GM12865 (cell line): ENCODE results near the gene TAS2R19.
"Not testable (repeated sequence)": the region's sequence is repeated elsewhere in the genome, so short reads cannot be mapped to it uniquely, and the experiment has no call there.

Experiments
- DNase-seq: peaks from one replicate; pipeline ENCODE4 v3.0.0; 2010; ENCODE audit warnings: low read depth
- H3K4me3 ChIP-seq: 2 replicates; pipeline ENCODE4 v1.5.1; 2011; ENCODE audit warnings: mild to moderate bottlenecking, low read depth, low read length, control low read depth
- CTCF ChIP-seq: IDR thresholded peaks from 2 replicates; pipeline ENCODE4 v1.5.1; 2011; ENCODE audit warnings: low read length, control low read depth, low read depth, inconsistent platforms; ENCODE audit not compliant: insufficient read depth; ENCODE audit errors: missing control alignments

The TAS2R19 gene

DNA sequence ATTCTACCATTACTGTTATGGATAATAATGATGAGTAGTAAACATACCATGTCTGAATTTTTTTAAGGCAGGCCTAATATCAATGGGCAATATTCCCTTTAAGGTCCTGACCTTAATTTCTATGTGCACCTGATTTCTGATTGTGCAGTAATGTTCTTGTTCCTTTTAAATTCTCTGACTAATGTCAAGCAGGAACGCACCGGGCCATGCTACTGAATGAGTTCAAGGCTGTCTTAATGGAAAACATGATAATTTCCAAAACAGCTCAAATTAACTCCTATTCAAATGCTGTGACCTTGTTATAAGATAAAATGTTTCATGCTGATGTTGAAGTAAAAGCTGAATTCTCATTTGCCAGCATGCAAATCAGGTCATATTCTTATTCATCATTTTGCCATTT, 32.9 kb upstream of the TAS2R19 start:
- no peak overlapping the region for H3K4me3 ChIP-seq
- TF ChIP-seq CTCF = no peak
- DNase-seq = no peak

- not testable (repeated sequence) for H3K4me3 ChIP-seq, DNase-seq
Measured at GRCh38 chr12:11049806-11050531, 27.5 kb upstream of the TAS2R19 start.

DNA sequence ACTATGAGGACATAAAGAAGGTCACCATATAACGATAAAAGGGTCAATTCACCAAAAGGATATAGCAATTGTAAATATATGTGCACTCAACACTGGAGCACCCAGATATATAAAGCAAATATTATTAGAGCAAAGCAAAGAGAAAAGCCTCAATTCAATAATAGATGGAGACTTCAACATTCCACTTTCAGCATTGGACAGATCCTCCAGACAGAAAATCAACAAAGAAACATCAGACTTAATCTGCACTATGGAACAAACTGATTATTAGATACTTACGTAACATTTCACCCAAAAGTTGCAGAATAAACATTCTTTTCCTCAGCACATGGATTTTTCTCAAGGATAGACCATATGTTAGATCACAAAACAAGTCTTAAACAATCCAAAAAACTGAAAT, 18.9 kb upstream of the TAS2R19 start:
- not testable (repeated sequence) for DNase-seq, H3K4me3 ChIP-seq

GRCh38 chr12:11040162-11040561, 17.7 kb upstream of the TAS2R19 start:
- no peak overlapping the region for H3K4me3 ChIP-seq
- no peak for TF ChIP-seq CTCF

GRCh38 chr12:11039171-11039570, 16.8 kb upstream of the TAS2R19 start:
- TF ChIP-seq CTCF = no peak
- H3K4me3 ChIP-seq = no peak overlapping the region
- DNase-seq = no peak

More at GRCh38 chr12:11040162-11040561, 17.7 kb upstream of the TAS2R19 start:
- DNase-seq = no peak

DNA sequence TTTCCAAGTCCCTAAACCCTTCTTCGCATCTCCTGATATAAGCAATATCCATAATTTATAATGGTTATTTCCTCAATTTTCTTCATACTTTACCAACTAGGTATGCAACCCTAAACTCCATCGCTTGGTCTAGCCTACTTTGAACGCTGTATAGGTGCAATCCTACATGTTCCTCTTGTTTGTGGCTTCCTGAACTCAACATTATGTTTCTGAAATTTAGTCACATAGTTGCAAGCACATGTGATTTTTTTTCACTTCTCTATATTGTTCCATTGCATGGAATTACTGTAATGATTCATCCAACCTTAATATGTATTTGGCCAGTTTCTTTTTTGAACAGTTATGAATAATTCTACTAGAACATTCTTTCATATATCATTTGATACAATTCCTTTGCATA, 11.5 kb upstream of the TAS2R19 start:
- not testable (repeated sequence) for DNase-seq, H3K4me3 ChIP-seq

GRCh38 chr12:11031307-11031706, 8.9 kb upstream of the TAS2R19 start, which contains the start of gene TAS2R31:
TSS of gene TAS2R31 (minus strand) at chr12:11031407. CDS start at chr12:11031335, 72 bp downstream.
- no peak within 1 kb of the TSS for H3K4me3 ChIP-seq
- DNase-seq = no peak
- TF ChIP-seq CTCF = no peak

- no peak overlapping the region for H3K4me3 ChIP-seq
- TF ChIP-seq CTCF = no peak
- DNase-seq = no peak
Measured at GRCh38 chr12:11026118-11026517, 3.7 kb upstream of the TAS2R19 start.
